Sigmoid colon (tissue), 4 donors: ENCODE data around the gene SMC4.

ENCODE experiments used
- POLR2A ChIP-seq, 2 donors: fragments of 450-650 bp; IDR thresholded peaks; one replicate each; pipeline ENCODE4 v1.6.1; 2016; ENCODE audit warnings: antibody characterized with exemption in 2 of 2, mild to moderate bottlenecking in 2 of 2, moderate library complexity in 2 of 2
- POLR2AphosphoS5 ChIP-seq, 4 donors: sonication (generic); formaldehyde crosslinking; IDR thresholded peaks; one replicate each; pipeline ENCODE4 v1.6.1; 2017; ENCODE audit warnings: antibody characterized with exemption in 4 of 4
- TF ChIP-seq, protein P1 (sequence below), 4 experiments: fragments of 450-650 bp in 3 of 4; fragments of 200-600 bp in 1 of 4; IDR thresholded peaks; one replicate each; pipeline ENCODE4 v1.5.1; 2016 to 2019; ENCODE audit warnings: antibody characterized with exemption in 4 of 4, mild to moderate bottlenecking in 3 of 4, moderate library complexity in 2 of 4

GRCh38 chr3:160393346-160394008 lies 6.0 kb upstream of the SMC4 start:
- TF ChIP-seq, protein P1, sequence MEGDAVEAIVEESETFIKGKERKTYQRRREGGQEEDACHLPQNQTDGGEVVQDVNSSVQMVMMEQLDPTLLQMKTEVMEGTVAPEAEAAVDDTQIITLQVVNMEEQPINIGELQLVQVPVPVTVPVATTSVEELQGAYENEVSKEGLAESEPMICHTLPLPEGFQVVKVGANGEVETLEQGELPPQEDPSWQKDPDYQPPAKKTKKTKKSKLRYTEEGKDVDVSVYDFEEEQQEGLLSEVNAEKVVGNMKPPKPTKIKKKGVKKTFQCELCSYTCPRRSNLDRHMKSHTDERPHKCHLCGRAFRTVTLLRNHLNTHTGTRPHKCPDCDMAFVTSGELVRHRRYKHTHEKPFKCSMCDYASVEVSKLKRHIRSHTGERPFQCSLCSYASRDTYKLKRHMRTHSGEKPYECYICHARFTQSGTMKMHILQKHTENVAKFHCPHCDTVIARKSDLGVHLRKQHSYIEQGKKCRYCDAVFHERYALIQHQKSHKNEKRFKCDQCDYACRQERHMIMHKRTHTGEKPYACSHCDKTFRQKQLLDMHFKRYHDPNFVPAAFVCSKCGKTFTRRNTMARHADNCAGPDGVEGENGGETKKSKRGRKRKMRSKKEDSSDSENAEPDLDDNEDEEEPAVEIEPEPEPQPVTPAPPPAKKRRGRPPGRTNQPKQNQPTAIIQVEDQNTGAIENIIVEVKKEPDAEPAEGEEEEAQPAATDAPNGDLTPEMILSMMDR (IDR thresholded peaks at IDR 0.05) = no peak
- TF ChIP-seq POLR2AphosphoS5 (IDR thresholded peaks at IDR 0.05) (no peak), POLR2A (IDR thresholded peaks at IDR 0.05) (no peak)
